IMR-90 (cell line): ENCODE measurements around the gene CCNDBP1. TPM values are rescaled to one million over a fixed set of nuclear protein-coding genes. Genes with fewer than 3 reads are reported as not detected.

Source experiments
- ATAC-seq: fragments of 200-7000 bp; cut with Tn5 transposase; 2 replicates; pipeline ENCODE4 v1.9.1; 2020; ENCODE audit warnings: low read depth, mild to moderate bottlenecking, moderate library complexity
- BruUV-seq: library from RNA; stranded (reverse); fragments of 400-500 nt; replicated peaks from 2 replicates; lab custom pipeline; 2021; lab: Mats Ljungman, UMichigan
- CTCF ChIA-PET: fragments of 300-600 bp; formaldehyde crosslinking; extraction: SDS; loops from one replicate; lab custom pipeline; 2021; ENCODE audit warnings: antibody characterized with exemption; lab: Yijun Ruan, JAX
- POLR2A ChIA-PET: fragments of 300-600 bp; sonication (Branson Sonifier 250); formaldehyde crosslinking; loops from one replicate; lab custom pipeline; 2022; ENCODE audit warnings: antibody characterized with exemption; ENCODE audit not compliant: unreplicated experiment; lab: Charles Lee
- DNase-seq: peaks from one replicate; pipeline ENCODE4 v3.0.0; 2013
- H2AFZ ChIP-seq: replicated peaks from 2 replicates; pipeline ENCODE3; 2013; ENCODE audit warnings: low read length, mild to moderate bottlenecking; ENCODE audit not compliant: poor library complexity
- H2AK5ac ChIP-seq: 2 replicates; pipeline ENCODE4 v1.6.1; 2013; ENCODE audit warnings: low read depth, low read length, inconsistent platforms
- H2AK9ac ChIP-seq: replicated peaks from 2 replicates; pipeline ENCODE3; 2013; ENCODE audit warnings: mild to moderate bottlenecking, low read depth, low read length, moderate library complexity; ENCODE audit not compliant: poor library complexity
- H2BK120ac ChIP-seq: 2 replicates; pipeline ENCODE4 v1.6.1; 2013; ENCODE audit warnings: low read depth, low read length, inconsistent platforms
- H2BK15ac ChIP-seq: 3 replicates; pipeline ENCODE4 v1.6.1; 2013; ENCODE audit warnings: low read depth, low read length, inconsistent platforms
- H2BK20ac ChIP-seq: 2 replicates; pipeline ENCODE4 v1.6.1; 2013; ENCODE audit warnings: low read depth, mild to moderate bottlenecking, inconsistent platforms, low read length, moderate library complexity
- H2BK5ac ChIP-seq: 2 replicates; pipeline ENCODE4 v1.6.1; 2013; ENCODE audit warnings: mild to moderate bottlenecking, low read depth, low read length, inconsistent platforms; ENCODE audit not compliant: poor library complexity, severe bottlenecking
- H3K14ac ChIP-seq: replicated peaks from 2 replicates; pipeline ENCODE4 v1.6.1; 2013; ENCODE audit warnings: low read depth, low read length, inconsistent platforms
- H3K18ac ChIP-seq: 2 replicates; pipeline ENCODE4 v1.6.1; 2013; ENCODE audit warnings: low read depth, low read length, control low read depth
- H3K23ac ChIP-seq: 2 replicates; pipeline ENCODE4 v1.6.1; 2013; ENCODE audit warnings: low read depth, low read length, inconsistent platforms
- H3K27ac ChIP-seq: 2 replicates; pipeline ENCODE4 v1.5.1; 2013; ENCODE audit warnings: mild to moderate bottlenecking, control low read depth, low read length; ENCODE audit not compliant: insufficient read depth
- H3K27me3 ChIP-seq: 2 replicates; pipeline ENCODE4 v1.6.1; 2013; ENCODE audit warnings: low read length; ENCODE audit not compliant: control insufficient read depth, insufficient read depth
- H3K36me3 ChIP-seq: 2 replicates; pipeline ENCODE4 v1.6.1; 2013; ENCODE audit warnings: low read length, mixed read lengths; ENCODE audit not compliant: control insufficient read depth, insufficient read depth
- H3K4ac ChIP-seq: 2 replicates; pipeline ENCODE4 v1.6.1; 2013; ENCODE audit warnings: low read depth, low read length, inconsistent platforms
- H3K4me1 ChIP-seq: 2 replicates; pipeline ENCODE4 v1.6.1; 2013; ENCODE audit warnings: low read length, mixed read lengths; ENCODE audit not compliant: control insufficient read depth, insufficient read depth
- H3K4me2 ChIP-seq: 2 replicates; pipeline ENCODE4 v1.6.1; 2013; ENCODE audit warnings: low read depth, mild to moderate bottlenecking, control low read depth, low read length, moderate library complexity
- H3K4me3 ChIP-seq: 2 replicates; pipeline ENCODE4 v1.5.1; 2013; ENCODE audit warnings: low read depth, mild to moderate bottlenecking, control low read depth, low read length, moderate library complexity; ENCODE audit not compliant: insufficient read depth
- H3K56ac ChIP-seq: 2 replicates; pipeline ENCODE4 v1.6.1; 2013; ENCODE audit warnings: low read length, inconsistent platforms; ENCODE audit not compliant: insufficient read depth; ENCODE audit errors: extremely low read depth
- H3K79me1 ChIP-seq, 2 experiments: 2 replicates each; pipeline ENCODE4 v1.6.1; 2013; ENCODE audit warnings: low read length in 2 of 2, inconsistent platforms in 1 of 2, low read depth in 1 of 2
- H3K9ac ChIP-seq: 2 replicates; pipeline ENCODE4 v1.6.1; 2013; ENCODE audit warnings: low read depth, low read length, control low read depth
- H3K9me1 ChIP-seq: 2 replicates; pipeline ENCODE4 v1.6.1; 2013; ENCODE audit warnings: low read length, inconsistent platforms; ENCODE audit not compliant: insufficient read depth
- H3K9me3 ChIP-seq: 2 replicates; pipeline ENCODE4 v1.6.1; 2013; ENCODE audit warnings: low read length; ENCODE audit not compliant: control insufficient read depth, insufficient read depth
- H4K20me1 ChIP-seq: 2 replicates; pipeline ENCODE4 v1.6.1; 2013; ENCODE audit warnings: low read length, inconsistent platforms; ENCODE audit not compliant: insufficient read depth
- H4K5ac ChIP-seq: 2 replicates; pipeline ENCODE4 v1.6.1; 2013; ENCODE audit warnings: mild to moderate bottlenecking, low read depth, low read length, control low read depth
- H4K8ac ChIP-seq, 2 experiments: 2 replicates each; pipeline ENCODE4 v1.6.1; 2013; ENCODE audit warnings: low read depth in 2 of 2, low read length in 2 of 2, control low read depth in 1 of 2, inconsistent platforms in 1 of 2
- H4K91ac ChIP-seq: 2 replicates; pipeline ENCODE4 v1.6.1; 2013; ENCODE audit warnings: low read depth, low read length, inconsistent platforms; ENCODE audit not compliant: insufficient read depth
- BHLHE40 ChIP-seq: fragments of 150-350 bp; IDR thresholded peaks from 2 replicates; pipeline ENCODE4 v1.6.1; 2016; ENCODE audit warnings: mild to moderate bottlenecking, low read depth, low read length
- MAZ ChIP-seq: IDR thresholded peaks from 2 replicates; pipeline ENCODE4 v1.6.1; 2012; ENCODE audit warnings: low read depth, mild to moderate bottlenecking, low read length, improper control_type of control experiment, moderate library complexity, borderline replicate concordance
- RAD21 ChIP-seq: IDR thresholded peaks from 2 replicates; pipeline ENCODE4 v1.6.1; 2012; ENCODE audit warnings: low read length, improper control_type of control experiment
- SMC3 ChIP-seq: fragments of 150-350 bp; IDR thresholded peaks from 2 replicates; pipeline ENCODE4 v1.6.1; 2016; ENCODE audit warnings: low read depth, mild to moderate bottlenecking, antibody characterized with exemption, low read length, moderate library complexity
- WGBS, 2 experiments: methylation state at CpG; one replicate each; pipeline versions ENCODE4 v1.1.5 to v1.1.7; 2013; ENCODE audit warnings: missing lambda C conversion rate in 2 of 2; ENCODE audit not compliant: insufficient read length in 1 of 2; ENCODE audit errors: extremely low coverage in 2 of 2; 5-methylcytosine and 5-hydroxymethylcytosine counted together
- dilution Hi-C: fragments of 300-500 bp; cut with HindIII; formaldehyde crosslinking; loops from one replicate; pipeline ENCODE4 v1.14.3; 2018; ENCODE audit warnings: low sequenced_read_pairs; ENCODE audit not compliant: unreplicated experiment
- in situ Hi-C: fragments of 300-500 bp; cut with MboI; formaldehyde crosslinking; loops from 3 replicates; pipeline ENCODE4 v1.14.3; 2019; ENCODE audit warnings: low sequenced_read_pairs, inconsistent platforms, mixed read lengths
- intact Hi-C: fragments of 100-400 bp; cut with micrococcal nuclease; formaldehyde crosslinking; loops from 2 replicates; pipeline ENCODE4 v1.10.0; 2022
- polyA plus RNA-seq, 3 experiments: library from polyadenylated mRNA; depleted of rRNA; stranded (reverse); fragments of >200 nt; gene quantifications; 2 replicates each; pipeline ENCODE4 v1.2.3, GENCODE V29; 2012; ENCODE audit warnings: low replicate concordance in 1 of 3
- total RNA-seq: library from RNA; depleted of rRNA; stranded (reverse); fragments of >200 nt; gene quantifications from 2 replicates; pipeline ENCODE4 v1.2.3, GENCODE V29; 2012

CCNDBP1 gene
- total and polyA plus RNA-seq, 2 of the 4 experiments (the other 2 are of a cell fraction): 34.9 to 40.3 TPM

DNA sequence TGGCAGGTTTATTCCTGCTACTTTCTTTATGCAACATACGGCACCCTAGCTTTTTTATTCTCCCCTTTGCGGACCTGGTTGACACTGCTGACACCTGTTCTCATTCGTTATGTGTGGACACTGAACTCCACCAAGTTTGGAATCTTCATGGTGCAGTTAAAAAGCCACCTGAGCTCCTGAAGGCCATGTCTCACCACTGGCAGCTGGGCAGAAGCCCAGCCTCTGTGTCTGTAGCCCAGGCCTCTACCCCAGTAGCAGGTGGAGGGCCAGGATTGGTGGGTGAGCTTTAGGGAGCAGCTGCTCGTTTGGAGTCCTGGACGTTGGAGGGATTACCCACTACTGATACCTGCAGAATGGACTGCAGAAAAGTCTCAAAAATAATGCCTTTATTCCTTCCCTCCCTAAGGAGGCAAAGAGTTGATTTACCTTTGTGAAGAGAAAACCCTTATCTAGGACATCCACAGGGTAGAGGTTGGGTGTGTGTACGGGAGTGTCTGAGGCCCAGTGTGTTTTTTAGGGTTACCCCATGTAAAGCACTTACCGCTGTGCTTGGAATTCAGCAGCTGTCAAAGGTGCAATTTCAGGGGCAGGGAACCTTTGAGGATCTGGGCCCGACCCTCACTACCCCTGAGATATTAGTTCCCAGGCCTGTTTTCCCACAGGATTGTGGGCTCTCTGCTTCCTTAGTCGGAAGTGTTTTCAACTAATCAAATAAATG lies 637 bp upstream of the CCNDBP1 start:
- Histone ChIP-seq H3K9ac (no peak overlapping the region), H2AFZ (peak overlapping the region; percentile 99), H3K9me3 (no peaks in the 10 kb centered on the region), H3K27me3 (no peaks in the 10 kb centered on the region), H3K27ac (no peak overlapping the region), H3K36me3 (peaks cover 2% of the 10 kb centered on the region; the same call in 1 of the 2 replicates), H2AK9ac (peak overlapping the region; percentile 87), H2BK15ac (no peak overlapping the region), H3K4me3 (peak overlapping the region; percentile 85), H4K91ac (no peak overlapping the region), H3K18ac (no peak overlapping the region), H3K4me1 (no peaks in the 10 kb centered on the region), H2AK5ac (no peak overlapping the region), H3K9me1 (peaks cover 7% of the 10 kb centered on the region; the same call in 1 of the 2 replicates), H3K4me2 (peak overlapping the region; percentile 75; the same call in 1 of the 2 replicates), H2BK5ac (no peak overlapping the region), H4K8ac (peak overlapping the region; percentile 65 to 69; a peak in 2 of 4 replicates), H3K23ac (no peak overlapping the region), H3K56ac (no peak overlapping the region), H4K5ac (peak overlapping the region; percentile 46), H2BK120ac (no peak overlapping the region), H2BK20ac (no peak overlapping the region), H4K20me1 (no peaks in the 10 kb centered on the region), H3K14ac (no peak overlapping the region), H3K79me1 (peaks cover 10 to 11% of the 10 kb centered on the region in 2 experiments), H3K4ac (no peak overlapping the region)
- DNase-seq (no peak), ATAC-seq (no peak)
- in situ Hi-C loops (loop anchor here (5.0 kb wide), 1 partner anchor 98 kb away; no protein-coding TSS in a partner anchor), dilution Hi-C loops (no loop called here), intact Hi-C loops (loop anchor here (5.0 to 10.0 kb wide), 3 partner anchors 37 to 482 kb away; no protein-coding TSS in a partner anchor)
- TF ChIP-seq RAD21: no peak
- TF ChIP-seq MAZ: no peak
- TF ChIP-seq BHLHE40: no peak
- no peak for TF ChIP-seq SMC3
- POLR2A ChIA-PET: no interaction called here
- no TSS peak for BruUV-seq
- CTCF ChIA-PET: no interaction called here
- WGBS, 2 experiments: 70% methylated on average over 2 of the region's 9 CpGs; no CpG with 5 or more reads in 1 of the 2 experiments
